Prostate gland (tissue), 2 donors: ENCODE results near the gene TMEM33.

Source experiments
- CTCF ChIP-seq, 4 experiments: fragments of 200-600 bp in 2 of 4; fragments of 450-650 bp in 2 of 4; sonication (generic) in 2 of 4; IDR thresholded peaks; 1 replicate in 3 of 4; 2 replicates in 1 of 4; pipeline ENCODE4 v1.5.1; 2016 to 2019; ENCODE audit warnings: antibody characterized with exemption in 4 of 4, mild to moderate bottlenecking in 2 of 4, moderate library complexity in 2 of 4
- POLR2A ChIP-seq: fragments of 450-650 bp; IDR thresholded peaks from one replicate; pipeline ENCODE4 v1.6.1; 2016; ENCODE audit warnings: antibody characterized with exemption, mild to moderate bottlenecking
- POLR2AphosphoS5 ChIP-seq: sonication (generic); formaldehyde crosslinking; IDR thresholded peaks from one replicate; pipeline ENCODE4 v1.6.1; 2017; ENCODE audit warnings: antibody characterized with exemption

DNA sequence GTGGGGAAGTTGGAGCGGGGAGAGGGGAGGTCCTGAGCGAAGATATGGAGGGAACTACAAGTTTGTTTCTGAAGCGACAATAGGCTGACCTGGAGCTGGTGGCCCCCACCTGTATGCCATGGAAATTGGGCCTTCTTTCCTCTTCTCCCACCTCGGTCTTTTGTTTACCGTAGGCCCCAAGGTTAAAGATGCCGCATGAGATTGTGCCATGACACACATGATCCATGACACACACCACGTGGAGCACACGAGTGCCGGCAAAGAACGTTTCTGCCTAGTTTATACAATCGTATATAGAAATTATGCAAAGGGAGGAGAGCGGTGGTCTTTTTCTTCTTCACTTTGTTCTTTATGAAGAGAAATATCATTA is 408 bp downstream of the TMEM33 start:
- TF ChIP-seq CTCF (IDR thresholded peaks at IDR 0.05): no peak
- no peak for TF ChIP-seq POLR2A
- TF ChIP-seq POLR2AphosphoS5: no peak
